ENCODE data around the gene PHACTR1. TPM values are rescaled to one million over a fixed set of nuclear protein-coding genes. Genes with fewer than 3 reads are reported as not detected.

The PHACTR1 gene
- total RNA-seq, 1 experiment from 2014 or later, result 0.21 TPM

DNA sequence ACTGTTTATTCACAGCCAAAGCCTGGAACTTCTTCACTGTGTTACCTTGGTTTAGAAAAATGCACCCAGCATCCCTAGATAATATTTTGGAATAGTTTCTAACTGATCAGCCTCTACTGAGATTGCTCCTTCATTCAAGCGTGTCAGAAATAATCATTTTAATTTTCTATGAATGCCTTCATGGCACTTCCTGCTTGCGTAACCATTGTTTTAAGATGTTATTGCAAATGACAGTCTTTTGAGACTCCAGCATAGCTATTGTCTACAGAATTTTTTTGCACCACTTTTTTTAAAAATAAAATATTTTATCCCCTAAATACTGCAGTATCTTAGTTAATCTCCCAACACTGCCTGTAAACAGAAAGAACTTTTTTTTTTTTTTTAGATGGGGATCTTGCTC lies 213.1 kb downstream of the PHACTR1 start:
- H3K9me3 Mint-ChIP-seq (ENCODE audit: low read depth, unreplicated experiment), result peaks cover 2% of the 10 kb centered on the region
- DNase-seq, result no peak
- intact Hi-C loops (cut with micrococcal nuclease; ENCODE audit: unreplicated experiment), result no loop called here
- no peak overlapping the region for H3K27ac Mint-ChIP-seq (ENCODE audit: unreplicated experiment)
- CTCF ChIA-PET, result no interaction called here
- TF ChIP-seq, protein P1, sequence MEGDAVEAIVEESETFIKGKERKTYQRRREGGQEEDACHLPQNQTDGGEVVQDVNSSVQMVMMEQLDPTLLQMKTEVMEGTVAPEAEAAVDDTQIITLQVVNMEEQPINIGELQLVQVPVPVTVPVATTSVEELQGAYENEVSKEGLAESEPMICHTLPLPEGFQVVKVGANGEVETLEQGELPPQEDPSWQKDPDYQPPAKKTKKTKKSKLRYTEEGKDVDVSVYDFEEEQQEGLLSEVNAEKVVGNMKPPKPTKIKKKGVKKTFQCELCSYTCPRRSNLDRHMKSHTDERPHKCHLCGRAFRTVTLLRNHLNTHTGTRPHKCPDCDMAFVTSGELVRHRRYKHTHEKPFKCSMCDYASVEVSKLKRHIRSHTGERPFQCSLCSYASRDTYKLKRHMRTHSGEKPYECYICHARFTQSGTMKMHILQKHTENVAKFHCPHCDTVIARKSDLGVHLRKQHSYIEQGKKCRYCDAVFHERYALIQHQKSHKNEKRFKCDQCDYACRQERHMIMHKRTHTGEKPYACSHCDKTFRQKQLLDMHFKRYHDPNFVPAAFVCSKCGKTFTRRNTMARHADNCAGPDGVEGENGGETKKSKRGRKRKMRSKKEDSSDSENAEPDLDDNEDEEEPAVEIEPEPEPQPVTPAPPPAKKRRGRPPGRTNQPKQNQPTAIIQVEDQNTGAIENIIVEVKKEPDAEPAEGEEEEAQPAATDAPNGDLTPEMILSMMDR (IDR thresholded peaks at IDR 0.05; ENCODE audit: unreplicated experiment), result no peak
- no peaks in the 10 kb centered on the region for H3K36me3 Mint-ChIP-seq (ENCODE audit: insufficient read depth, unreplicated experiment)
- no TSS peak for BruUV-seq (replicated peaks)
- H3K27me3 Mint-ChIP-seq (ENCODE audit: unreplicated experiment), result peaks cover 70% of the 10 kb centered on the region
- H3K4me3 Mint-ChIP-seq (ENCODE audit: low read depth, unreplicated experiment), result no peak overlapping the region
- H3K4me1 Mint-ChIP-seq (ENCODE audit: low read depth, unreplicated experiment), result no peaks in the 10 kb centered on the region

DNA sequence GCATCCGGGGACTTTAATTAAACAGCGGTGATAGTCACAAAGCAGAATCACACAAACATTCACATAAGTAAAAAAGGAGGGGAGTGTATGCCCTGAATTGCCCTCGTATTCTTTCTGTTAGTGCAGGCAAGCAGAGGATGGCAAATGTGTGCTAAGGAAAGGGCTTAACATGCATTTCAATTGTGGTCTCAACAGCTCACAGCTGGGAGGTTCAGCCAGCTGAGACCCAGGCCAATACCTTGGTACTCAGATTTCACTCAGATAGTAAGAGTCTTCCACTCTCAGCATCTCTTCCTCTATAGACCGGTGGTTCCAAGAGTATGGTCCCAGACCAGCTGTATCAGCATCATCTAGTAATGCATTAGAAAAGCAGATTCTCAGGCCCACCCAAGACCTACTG lies 215.1 kb downstream of the PHACTR1 start:
- intact Hi-C loops (cut with micrococcal nuclease; ENCODE audit: unreplicated experiment), result no loop called here
- no peaks in the 10 kb centered on the region for H3K4me1 Mint-ChIP-seq (ENCODE audit: low read depth, unreplicated experiment)
- CTCF ChIA-PET, result interaction anchor here (0.6 kb wide), 1 partner anchor 359 kb away, joined by 3 read pairs; no protein-coding TSS in a partner anchor
- H3K27me3 Mint-ChIP-seq (ENCODE audit: unreplicated experiment), result peaks cover 55% of the 10 kb centered on the region
- H3K36me3 Mint-ChIP-seq (ENCODE audit: insufficient read depth, unreplicated experiment), result no peaks in the 10 kb centered on the region
- H3K4me3 Mint-ChIP-seq (ENCODE audit: low read depth, unreplicated experiment), result no peak overlapping the region
- no peak for DNase-seq
- TF ChIP-seq, protein P1 (IDR thresholded peaks at IDR 0.05; ENCODE audit: unreplicated experiment), result no peak
- H3K9me3 Mint-ChIP-seq (ENCODE audit: low read depth, unreplicated experiment), result peaks cover 2% of the 10 kb centered on the region
- no peak overlapping the region for H3K27ac Mint-ChIP-seq (ENCODE audit: unreplicated experiment)
- BruUV-seq (replicated peaks), result no TSS peak

DNA sequence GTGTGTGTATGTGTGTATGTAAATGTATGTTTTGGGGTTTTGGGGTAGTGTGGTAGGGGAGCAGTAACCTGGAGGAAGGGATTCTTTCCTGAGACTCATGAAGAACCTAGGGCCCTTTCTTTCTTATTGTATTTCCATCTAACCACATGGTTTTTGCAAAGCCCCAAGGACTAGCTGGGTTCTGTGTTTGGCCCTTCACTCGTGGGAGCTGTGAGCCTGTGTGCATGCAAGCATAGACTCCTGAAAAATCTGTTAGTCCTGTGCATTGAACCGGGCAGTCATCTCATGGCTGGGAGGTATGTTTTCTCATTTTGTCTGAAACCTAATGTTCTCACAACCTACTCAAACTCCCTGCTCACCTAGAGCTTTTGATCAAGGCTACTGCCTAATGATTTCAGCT lies 219.1 kb downstream of the PHACTR1 start:
- peaks cover 2% of the 10 kb centered on the region for H3K9me3 Mint-ChIP-seq (ENCODE audit: low read depth, unreplicated experiment)
- no peak for DNase-seq
- no TSS peak for BruUV-seq (replicated peaks)
- intact Hi-C loops (cut with micrococcal nuclease; ENCODE audit: unreplicated experiment), result no loop called here
- peaks cover 46% of the 10 kb centered on the region for H3K27me3 Mint-ChIP-seq (ENCODE audit: unreplicated experiment)
- H3K4me1 Mint-ChIP-seq (ENCODE audit: low read depth, unreplicated experiment), result no peaks in the 10 kb centered on the region
- H3K36me3 Mint-ChIP-seq (ENCODE audit: insufficient read depth, unreplicated experiment), result no peaks in the 10 kb centered on the region
- H3K27ac Mint-ChIP-seq (ENCODE audit: unreplicated experiment), result no peak overlapping the region
- no peak overlapping the region for H3K4me3 Mint-ChIP-seq (ENCODE audit: low read depth, unreplicated experiment)
- CTCF ChIA-PET, result no interaction called here
- TF ChIP-seq, protein P1 (IDR thresholded peaks at IDR 0.05; ENCODE audit: unreplicated experiment), result no peak

DNA sequence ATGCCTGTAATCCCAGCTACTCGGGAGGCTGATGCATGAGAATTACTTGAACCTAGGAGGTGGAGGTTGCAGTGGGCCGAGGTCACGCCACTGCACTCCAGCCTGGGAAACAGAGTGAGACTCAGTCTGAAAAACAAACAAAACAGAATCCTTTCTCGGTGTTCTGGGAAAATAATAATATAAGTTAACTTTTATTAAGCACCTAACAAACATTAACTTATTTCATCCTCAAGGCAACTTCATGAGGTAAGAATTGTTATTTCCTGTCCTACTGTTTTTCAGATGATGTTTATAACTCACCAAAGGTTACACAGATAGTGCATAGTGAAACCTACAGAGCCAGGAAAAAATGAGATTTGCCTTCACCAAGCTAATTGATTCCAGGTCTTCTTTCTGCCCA lies 221.4 kb downstream of the PHACTR1 start:
- intact Hi-C loops (cut with micrococcal nuclease; ENCODE audit: unreplicated experiment), result no loop called here

More for the DNA sequence above, 221.4 kb downstream of the PHACTR1 start:
- no peak overlapping the region for H3K4me3 Mint-ChIP-seq (ENCODE audit: low read depth, unreplicated experiment)
- CTCF ChIA-PET, result no interaction called here
- H3K4me1 Mint-ChIP-seq (ENCODE audit: low read depth, unreplicated experiment), result no peaks in the 10 kb centered on the region
- H3K27me3 Mint-ChIP-seq (ENCODE audit: unreplicated experiment), result peaks cover 35% of the 10 kb centered on the region
- peaks cover 2% of the 10 kb centered on the region for H3K9me3 Mint-ChIP-seq (ENCODE audit: low read depth, unreplicated experiment)
- no peaks in the 10 kb centered on the region for H3K36me3 Mint-ChIP-seq (ENCODE audit: insufficient read depth, unreplicated experiment)
- TF ChIP-seq, protein P1 (IDR thresholded peaks at IDR 0.05; ENCODE audit: unreplicated experiment), result no peak
- DNase-seq, result no peak
- BruUV-seq (replicated peaks), result no TSS peak
- H3K27ac Mint-ChIP-seq (ENCODE audit: unreplicated experiment), result no peak overlapping the region

Data from Calu3 (cell line).